ENCODE measurements around the gene FBXL17.

DNA sequence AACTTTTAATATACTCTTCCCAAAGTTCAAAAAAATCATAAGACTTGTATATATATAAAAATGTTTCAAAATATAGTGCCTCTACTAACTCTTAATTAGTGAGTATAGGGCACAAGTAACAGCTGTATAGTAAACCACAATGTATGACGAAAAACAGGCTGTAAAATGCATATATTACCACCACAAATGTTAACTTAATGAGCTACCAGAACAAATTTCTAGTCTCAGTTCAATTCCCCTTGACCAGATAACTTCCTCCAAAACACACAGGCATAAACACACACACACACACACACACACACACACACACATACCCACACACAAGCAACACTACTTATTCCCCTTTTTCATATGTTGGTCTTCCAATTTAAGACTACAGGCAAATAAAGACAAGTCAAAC is 78.8 kb downstream of the FBXL17 start:
- TF ChIP-seq, protein P1, sequence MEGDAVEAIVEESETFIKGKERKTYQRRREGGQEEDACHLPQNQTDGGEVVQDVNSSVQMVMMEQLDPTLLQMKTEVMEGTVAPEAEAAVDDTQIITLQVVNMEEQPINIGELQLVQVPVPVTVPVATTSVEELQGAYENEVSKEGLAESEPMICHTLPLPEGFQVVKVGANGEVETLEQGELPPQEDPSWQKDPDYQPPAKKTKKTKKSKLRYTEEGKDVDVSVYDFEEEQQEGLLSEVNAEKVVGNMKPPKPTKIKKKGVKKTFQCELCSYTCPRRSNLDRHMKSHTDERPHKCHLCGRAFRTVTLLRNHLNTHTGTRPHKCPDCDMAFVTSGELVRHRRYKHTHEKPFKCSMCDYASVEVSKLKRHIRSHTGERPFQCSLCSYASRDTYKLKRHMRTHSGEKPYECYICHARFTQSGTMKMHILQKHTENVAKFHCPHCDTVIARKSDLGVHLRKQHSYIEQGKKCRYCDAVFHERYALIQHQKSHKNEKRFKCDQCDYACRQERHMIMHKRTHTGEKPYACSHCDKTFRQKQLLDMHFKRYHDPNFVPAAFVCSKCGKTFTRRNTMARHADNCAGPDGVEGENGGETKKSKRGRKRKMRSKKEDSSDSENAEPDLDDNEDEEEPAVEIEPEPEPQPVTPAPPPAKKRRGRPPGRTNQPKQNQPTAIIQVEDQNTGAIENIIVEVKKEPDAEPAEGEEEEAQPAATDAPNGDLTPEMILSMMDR (conservative IDR thresholded peaks at IDR 0.05; ENCODE audit: low read length), result no peak
- no peak for TF ChIP-seq EZH2phosphoT487 (IDR thresholded peaks at IDR 0.05; ENCODE audit: borderline replicate concordance)
